K562 (cell line): Measurements from ENCODE around the gene PPDPF. TPM values are rescaled to one million over a fixed set of nuclear protein-coding genes. Genes with fewer than 3 reads are reported as not detected.

ENCODE experiments used
- ATAC-seq: fragments of 200-7000 bp; cut with Tn5 transposase; 3 replicates; pipeline ENCODE4 v1.9.1; 2020; ENCODE audit warnings: moderate library complexity
- BruUV-seq: library from RNA; stranded (reverse); fragments of 400-500 nt; replicated peaks from 2 replicates; lab custom pipeline; 2021; lab: Mats Ljungman, UMichigan
- CTCF ChIA-PET: fragments of 300-600 bp; formaldehyde crosslinking; extraction: SDS; loops from one replicate; lab custom pipeline; 2021; ENCODE audit warnings: low intra/inter-chr PET ratio; lab: Yijun Ruan, JAX
- POLR2A ChIA-PET: fragments of 300-600, 350-650 bp; sonication (Branson Sonifier 250); formaldehyde crosslinking; extraction: SDS; loops from one replicate; lab custom pipeline; 2021; ENCODE audit warnings: antibody characterized with exemption, inconsistent platforms; lab: Yijun Ruan, JAX
- DNase-seq, 4 experiments: peaks; one replicate each; pipeline versions ENCODE4 v3.0.0 to v3.0.0-alpha.2; 2011 to 2018; ENCODE audit warnings: low spot score in 3 of 4, mixed read lengths in 3 of 4; ENCODE audit errors: extremely low read depth in 1 of 4
- FAIRE-seq: peaks from 2 replicates; lab custom pipeline; 2011; peaks lifted over from hg19 to GRCh38; lab: Jason Lieb, UNC
- H2AFZ ChIP-seq: 2 replicates; pipeline ENCODE4 v1.6.0; 2011; ENCODE audit warnings: low read depth, low read length, control low read depth, inconsistent platforms
- H3K27ac ChIP-seq: fragments of 200-600 bp; 3 replicates; pipeline ENCODE4 v1.8.0; 2011; ENCODE audit warnings: low read depth, mild to moderate bottlenecking, control low read depth, inconsistent platforms, low read length, moderate library complexity, mixed read lengths; ENCODE audit errors: extremely low read depth
- H3K27me3 ChIP-seq, 2 experiments: fragments of 300-600 bp in 1 of 2; 2 replicates in 1 of 2; 3 replicates in 1 of 2; pipeline versions ENCODE4 v1.6.0 to v1.8.0; 2011; ENCODE audit warnings: inconsistent platforms in 2 of 2, low read length in 2 of 2, mild to moderate bottlenecking in 1 of 2, mixed read lengths in 1 of 2, moderate library complexity in 1 of 2; ENCODE audit not compliant: control insufficient read depth in 2 of 2, insufficient read depth in 2 of 2
- H3K36me3 ChIP-seq: fragments of 300-600 bp; 3 replicates; pipeline ENCODE4 v1.8.0; 2011; ENCODE audit warnings: mild to moderate bottlenecking, low read length, inconsistent platforms; ENCODE audit not compliant: control insufficient read depth, insufficient read depth
- H3K4me1 ChIP-seq, 2 experiments: fragments of 200-600 bp in 1 of 2; replicated peaks in 1 of 2; 2 replicates in 1 of 2; 3 replicates in 1 of 2; pipeline versions ENCODE4 v1.5.1 to v1.8.0; 2011; ENCODE audit warnings: inconsistent platforms in 2 of 2, low read length in 2 of 2, mild to moderate bottlenecking in 1 of 2, mixed read lengths in 1 of 2, moderate library complexity in 1 of 2; ENCODE audit not compliant: control insufficient read depth in 2 of 2, insufficient read depth in 2 of 2
- H3K4me2 ChIP-seq: 2 replicates; pipeline ENCODE4 v1.6.1; 2011; ENCODE audit warnings: low read length, control low read depth, inconsistent platforms, mixed read lengths; ENCODE audit not compliant: insufficient read depth
- H3K4me3 ChIP-seq: fragments of 200-600 bp; sonication (generic), shearing (Covaris generic); 2 replicates; pipeline ENCODE4 v1.5.1; 2016; ENCODE audit warnings: control low read depth, inconsistent platforms
- H3K79me2 ChIP-seq: fragments of 200-600 bp; 3 replicates; pipeline ENCODE4 v1.8.0; 2011; ENCODE audit warnings: low read length, inconsistent platforms; ENCODE audit not compliant: control insufficient read depth, insufficient read depth
- H3K9ac ChIP-seq, 2 experiments: 2 replicates each; pipeline versions ENCODE4 v1.6.0 to v1.6.1; 2011; ENCODE audit warnings: low read depth in 2 of 2, low read length in 2 of 2, control low read depth in 1 of 2, inconsistent platforms in 1 of 2, mild to moderate bottlenecking in 1 of 2, mixed read lengths in 1 of 2; ENCODE audit not compliant: insufficient read depth in 1 of 2
- H3K9me1 ChIP-seq: one replicate; pipeline ENCODE4 v1.6.0; 2011; ENCODE audit warnings: inconsistent platforms, mild to moderate bottlenecking, low read length, moderate library complexity; ENCODE audit not compliant: control insufficient read depth, insufficient read depth
- H3K9me3 ChIP-seq: replicated peaks from 2 replicates; pipeline ENCODE4 v1.5.1; 2011; ENCODE audit warnings: low read depth, low read length, inconsistent platforms; ENCODE audit not compliant: control insufficient read depth, insufficient read depth
- H4K20me1 ChIP-seq: replicated peaks from 2 replicates; pipeline ENCODE4 v1.6.1; 2011; ENCODE audit warnings: low read length, inconsistent platforms, mixed read lengths; ENCODE audit not compliant: control insufficient read depth, insufficient read depth
- DACH1 ChIP-seq: fragments of 450-650 bp; IDR thresholded peaks from 2 replicates; pipeline ENCODE4 v1.6.1; 2018; ENCODE audit not compliant: partially characterized antibody
- NFIC ChIP-seq: fragments of 450-650 bp; IDR thresholded peaks from 2 replicates; pipeline ENCODE4 v1.6.1; 2017; ENCODE audit warnings: mild to moderate bottlenecking, inconsistent platforms
- POLR2G ChIP-seq: fragments of 200-400 bp; formaldehyde crosslinking; IDR thresholded peaks from 2 replicates; pipeline ENCODE4 v1.6.1; 2017; ENCODE audit warnings: low read depth, mild to moderate bottlenecking, antibody characterized with exemption, low read length, moderate library complexity
- ZFP36 ChIP-seq: fragments of 150-350 bp; IDR thresholded peaks from 2 replicates; pipeline ENCODE4 v1.6.1; 2018; ENCODE audit warnings: low read length, low read depth; ENCODE audit not compliant: partially characterized antibody
- ZNF165 ChIP-seq: fragments of 250-450 bp; sonication (Bioruptor Pico); IDR thresholded peaks from 2 replicates; pipeline ENCODE4 v1.4.0; 2020; ENCODE audit warnings: borderline replicate concordance
- WGBS: fragments of 100-300 bp; shearing (Covaris generic); methylation state at CpG from one replicate; pipeline ENCODE4 v1.1.6; 2016; ENCODE audit warnings: low coverage, mixed read lengths; ENCODE audit not compliant: insufficient coverage; ENCODE audit errors: missing lambda C conversion rate; 5-methylcytosine and 5-hydroxymethylcytosine counted together
- in situ Hi-C: fragments of 300-500 bp; cut with MboI; formaldehyde crosslinking; loops from 4 replicates; pipeline ENCODE4 v1.15.0; 2018; ENCODE audit warnings: inconsistent platforms, mixed read lengths
- intact Hi-C: fragments of 100-400 bp; cut with micrococcal nuclease; formaldehyde crosslinking; loops from 2 replicates; pipeline ENCODE4 v1.14.2; 2022
- polyA plus RNA-seq, 8 experiments: library from polyadenylated mRNA; depleted of rRNA in 4 of 8; stranded (reverse) in 5 of 8; unstranded in 3 of 8; fragments of >200 nt; fragmentation: Nextera tagmentation in 2 of 8; fragmentation: Illumina TruSeq in 1 of 8; extraction: Ambion mirVana in 2 of 8; extraction: Trizol in 1 of 8; gene quantifications; 2 replicates each; pipeline versions ENCODE4 v1.2.1 to v1.2.3, GENCODE V29; 2011 to 2014; ENCODE audit warnings: inconsistent platforms in 1 of 8, missing spikeins in 1 of 8
- total RNA-seq, 7 experiments: library from RNA; depleted of rRNA in 6 of 7; stranded (reverse); fragments of >200 nt in 6 of 7; fragmentation: Illumina TruSeq in 2 of 7; extraction: Trizol in 2 of 7; gene quantifications; 2 replicates each; pipeline versions ENCODE4 v1.2.1 to v1.2.3, GENCODE V29; 2011 to 2021; ENCODE audit warnings: low replicate concordance in 1 of 7

The PPDPF gene
- total and polyA plus RNA-seq, 9 of the 15 experiments (the other 6 are each of a cell fraction or from before 2014, with no cell fraction given) = 0.77 to 233 (median 10.5) TPM

DNA sequence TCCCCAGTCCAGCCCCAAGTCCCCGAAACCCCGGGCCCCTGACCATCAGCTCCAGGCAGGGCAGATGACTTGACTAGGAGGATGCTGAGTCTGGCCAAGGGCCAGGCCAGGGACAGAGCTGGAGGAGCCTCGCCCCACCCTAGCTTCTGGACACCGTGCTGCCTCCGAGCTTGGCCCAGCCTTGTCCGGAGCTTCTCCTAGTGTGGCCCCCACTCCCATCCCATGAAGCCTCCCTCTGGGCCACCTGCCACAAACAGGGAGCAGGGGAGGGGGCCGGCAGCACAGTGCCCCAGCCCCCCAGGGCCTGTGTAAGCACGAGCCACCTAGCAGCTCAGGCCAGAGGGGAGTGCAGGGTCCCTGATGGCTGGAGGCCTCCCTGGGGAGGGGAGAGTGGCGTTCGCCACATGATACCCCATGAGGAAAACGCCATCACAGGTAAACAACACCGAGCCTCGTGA, 27.0 kb upstream of the PPDPF start:
- no peaks in the 10 kb centered on the region for H3K36me3 ChIP-seq

GRCh38 chr20:63494084-63494419, 26.5 kb upstream of the PPDPF start:
- H3K4me1 ChIP-seq = peaks cover 0 to 56% of the 10 kb centered on the region in 2 experiments; a peak in 3 of 5 replicates
- H3K4me2 ChIP-seq = no peak overlapping the region
- ChIA-PET CTCF (no interaction called here), POLR2A (interaction anchor here (0.5 to 1.2 kb wide), 4 partner anchors 9 to 37 kb away, joined by 3 to 6 read pairs (median 3); no protein-coding TSS in a partner anchor)
- no peak overlapping the region for H2AFZ ChIP-seq
- BruUV-seq = no TSS peak
- in situ Hi-C loops (no loop called here), intact Hi-C loops (no loop called here)
- no peaks in the 10 kb centered on the region for H3K36me3 ChIP-seq
- no peak overlapping the region for H3K9ac ChIP-seq
- H4K20me1 ChIP-seq = peaks cover 12% of the 10 kb centered on the region
- no peaks in the 10 kb centered on the region for H3K9me1 ChIP-seq
- H3K4me3 ChIP-seq = no peak overlapping the region
- WGBS = 32% methylated on average over 7 of the region's 7 CpGs
- ATAC-seq (no peak), FAIRE-seq (no peak), DNase-seq (no peak)
- 0 out of 2 replicates have a peak, but pooled peaks have one; percentile 14 for TF ChIP-seq POLR2G
- TF ChIP-seq ZFP36 = no peak
- H3K9me3 ChIP-seq = no peaks in the 10 kb centered on the region
- H3K27ac ChIP-seq = no peak overlapping the region
- no peaks in the 10 kb centered on the region for H3K79me2 ChIP-seq
- no peaks in the 10 kb centered on the region for H3K27me3 ChIP-seq

More for the DNA sequence above, 27.0 kb upstream of the PPDPF start:
- POLR2A ChIA-PET = interaction anchor here (0.5 to 1.2 kb wide), 5 partner anchors 10 to 199 kb away, joined by 3 to 6 read pairs (median 3); no protein-coding TSS in a partner anchor
- H3K27ac ChIP-seq = no peak overlapping the region
- in situ Hi-C loops = no loop called here
- DNase-seq (no peak), ATAC-seq (peak; percentile 7; the same call in 1 of the 3 replicates), FAIRE-seq (no peak)
- intact Hi-C loops = no loop called here
- no peak overlapping the region for H3K4me3 ChIP-seq
- peaks cover 12% of the 10 kb centered on the region for H4K20me1 ChIP-seq
- no peak overlapping the region for H3K4me2 ChIP-seq
- peak overlapping the region in 1 of 2 experiments; percentile 26; a peak in 1 of 4 replicates for H3K9ac ChIP-seq
- peaks cover 0 to 56% of the 10 kb centered on the region in 2 experiments; a peak in 3 of 5 replicates for H3K4me1 ChIP-seq
- H3K9me3 ChIP-seq = no peaks in the 10 kb centered on the region
- BruUV-seq = no TSS peak
- no peaks in the 10 kb centered on the region for H3K9me1 ChIP-seq
- H2AFZ ChIP-seq = no peak overlapping the region
- no peaks in the 10 kb centered on the region for H3K79me2 ChIP-seq
- WGBS = 17% methylated on average over 12 of the region's 13 CpGs
- TF ChIP-seq ZNF165 (CRISPR knock-in tag) (no peak), DACH1 (no peak), NFIC (peak; percentile 26)
- TF ChIP-seq, all 486 proteins: peak for 1
- CTCF ChIA-PET = no interaction called here
- no peaks in the 10 kb centered on the region for H3K27me3 ChIP-seq
